OCI-LY1 (cell line): ENCODE measurements around the gene FNIP1.
A peak's percentile ranks its signal among the peaks of the same experiment; 100 is the strongest.

ENCODE experiments used
- H2AFZ ChIP-seq: fragments of 200-600 bp; sonication (generic), shearing (Covaris generic); 2 replicates; pipeline ENCODE4 v1.6.0; 2014; ENCODE audit warnings: antibody characterized with exemption, mild to moderate bottlenecking, low read length
- H3F3A ChIP-seq: fragments of 200-600 bp; sonication (generic), shearing (Covaris generic); 2 replicates; pipeline ENCODE4 v1.6.0; 2014; ENCODE audit warnings: mild to moderate bottlenecking, antibody characterized with exemption, low read length, moderate library complexity; ENCODE audit not compliant: insufficient read depth
- H3K27ac ChIP-seq: fragments of 200-600 bp; sonication (generic); 2 replicates; pipeline ENCODE4 v1.5.1; 2014; ENCODE audit warnings: low read length, mixed run types, mild to moderate bottlenecking, low read depth; ENCODE audit not compliant: poor library complexity, severe bottlenecking
- H3K27me3 ChIP-seq: fragments of 200-600 bp; sonication (generic); 2 replicates; pipeline ENCODE4 v1.6.0; 2014; ENCODE audit warnings: antibody characterized with exemption, mild to moderate bottlenecking, low read length, moderate library complexity; ENCODE audit not compliant: insufficient read depth
- H3K36me3 ChIP-seq: fragments of 200-600 bp; sonication (generic); 2 replicates; pipeline ENCODE4 v1.6.1; 2014; ENCODE audit warnings: mild to moderate bottlenecking, antibody characterized with exemption, low read length, moderate library complexity, mixed read lengths; ENCODE audit not compliant: insufficient read depth
- H3K4me1 ChIP-seq: fragments of 200-600 bp; sonication (generic); 2 replicates; pipeline ENCODE4 v1.5.1; 2014; ENCODE audit warnings: mild to moderate bottlenecking, low read length, moderate library complexity; ENCODE audit not compliant: insufficient read depth, severe bottlenecking
- H3K4me2 ChIP-seq: fragments of 200-600 bp; sonication (generic), shearing (Covaris generic); 2 replicates; pipeline ENCODE4 v1.6.1; 2014; ENCODE audit warnings: low read length
- H3K4me3 ChIP-seq: fragments of 200-600 bp; sonication (generic); 2 replicates; pipeline ENCODE4 v1.5.1; 2014; ENCODE audit warnings: low read length, low read depth, mild to moderate bottlenecking, mixed read lengths; ENCODE audit not compliant: poor library complexity, severe bottlenecking
- H3K79me2 ChIP-seq: fragments of 200-600 bp; shearing (Covaris generic); 2 replicates; pipeline ENCODE4 v1.6.1; 2016; ENCODE audit warnings: mixed run types, low read length, mixed read lengths; ENCODE audit not compliant: insufficient read depth
- H3K9ac ChIP-seq: fragments of 200-600 bp; sonication (generic), shearing (Covaris generic); 2 replicates; pipeline ENCODE4 v1.6.1; 2014; ENCODE audit warnings: mild to moderate bottlenecking, low read length, mixed read lengths
- H3K9me2 ChIP-seq: fragments of 200-600 bp; sonication (generic), shearing (Covaris generic); 2 replicates; pipeline ENCODE4 v1.6.1; 2014; ENCODE audit warnings: low read depth, mild to moderate bottlenecking, low read length, mixed read lengths
- H3K9me3 ChIP-seq: fragments of 200-600 bp; shearing (Covaris generic); 2 replicates; pipeline ENCODE4 v1.6.1; 2014; ENCODE audit warnings: low read length, mixed read lengths
- H4K20me1 ChIP-seq: fragments of 200-600 bp; sonication (generic), shearing (Covaris generic); 2 replicates; pipeline ENCODE4 v1.6.0; 2016; ENCODE audit warnings: mild to moderate bottlenecking, low read length; ENCODE audit not compliant: insufficient read depth
- EZH2 ChIP-seq: fragments of 200-600 bp; sonication (generic), shearing (Covaris generic); IDR thresholded peaks from 2 replicates; pipeline ENCODE4 v1.8.0; 2017; ENCODE audit warnings: borderline replicate concordance, mixed run types, mild to moderate bottlenecking, antibody characterized with exemption, low read length, moderate library complexity, mixed read lengths
- TF ChIP-seq, protein P1 (sequence below): fragments of 200-600 bp; sonication (generic), shearing (Covaris generic); IDR thresholded peaks from 2 replicates; pipeline ENCODE4 v1.5.1; 2017; ENCODE audit warnings: mild to moderate bottlenecking, antibody characterized with exemption, low read length, moderate library complexity, mixed read lengths

The FNIP1 gene

DNA sequence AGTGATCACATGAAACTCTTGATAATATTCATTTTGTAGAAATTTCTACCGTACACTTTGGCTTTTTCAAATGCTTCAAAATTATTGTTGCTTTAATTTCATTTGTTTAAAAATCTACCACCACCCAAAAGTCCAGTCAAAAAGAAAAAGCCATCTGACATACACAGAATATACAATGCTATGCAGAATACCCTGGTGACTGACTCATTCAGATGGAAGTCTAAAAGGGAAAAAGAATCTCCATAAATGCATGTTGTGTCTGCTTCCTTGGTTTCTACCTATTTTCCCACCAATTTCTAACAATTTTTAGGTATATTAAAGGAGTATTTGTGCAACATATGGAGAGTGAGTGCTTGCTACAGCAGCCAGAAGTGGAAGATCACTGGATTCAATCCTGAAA, 152.4 kb downstream of the FNIP1 start:
- TF ChIP-seq EZH2 = no peak
- TF ChIP-seq, protein P1, sequence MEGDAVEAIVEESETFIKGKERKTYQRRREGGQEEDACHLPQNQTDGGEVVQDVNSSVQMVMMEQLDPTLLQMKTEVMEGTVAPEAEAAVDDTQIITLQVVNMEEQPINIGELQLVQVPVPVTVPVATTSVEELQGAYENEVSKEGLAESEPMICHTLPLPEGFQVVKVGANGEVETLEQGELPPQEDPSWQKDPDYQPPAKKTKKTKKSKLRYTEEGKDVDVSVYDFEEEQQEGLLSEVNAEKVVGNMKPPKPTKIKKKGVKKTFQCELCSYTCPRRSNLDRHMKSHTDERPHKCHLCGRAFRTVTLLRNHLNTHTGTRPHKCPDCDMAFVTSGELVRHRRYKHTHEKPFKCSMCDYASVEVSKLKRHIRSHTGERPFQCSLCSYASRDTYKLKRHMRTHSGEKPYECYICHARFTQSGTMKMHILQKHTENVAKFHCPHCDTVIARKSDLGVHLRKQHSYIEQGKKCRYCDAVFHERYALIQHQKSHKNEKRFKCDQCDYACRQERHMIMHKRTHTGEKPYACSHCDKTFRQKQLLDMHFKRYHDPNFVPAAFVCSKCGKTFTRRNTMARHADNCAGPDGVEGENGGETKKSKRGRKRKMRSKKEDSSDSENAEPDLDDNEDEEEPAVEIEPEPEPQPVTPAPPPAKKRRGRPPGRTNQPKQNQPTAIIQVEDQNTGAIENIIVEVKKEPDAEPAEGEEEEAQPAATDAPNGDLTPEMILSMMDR = no peak
- Histone ChIP-seq H3K9me2 (no peaks in the 10 kb centered on the region), H3K4me3 (no peak overlapping the region), H3K4me1 (peaks cover 32% of the 10 kb centered on the region), H3K27me3 (no peaks in the 10 kb centered on the region), H3K9me3 (no peaks in the 10 kb centered on the region), H3F3A (0 out of 2 replicates have a peak, but pooled peaks cover 6% of the 10 kb centered on the region), H3K27ac (no peak overlapping the region), H3K79me2 (no peaks in the 10 kb centered on the region), H3K4me2 (no peak overlapping the region), H2AFZ (no peak overlapping the region), H4K20me1 (no peaks in the 10 kb centered on the region), H3K9ac (no peak overlapping the region), H3K36me3 (peaks cover 16% of the 10 kb centered on the region)

DNA sequence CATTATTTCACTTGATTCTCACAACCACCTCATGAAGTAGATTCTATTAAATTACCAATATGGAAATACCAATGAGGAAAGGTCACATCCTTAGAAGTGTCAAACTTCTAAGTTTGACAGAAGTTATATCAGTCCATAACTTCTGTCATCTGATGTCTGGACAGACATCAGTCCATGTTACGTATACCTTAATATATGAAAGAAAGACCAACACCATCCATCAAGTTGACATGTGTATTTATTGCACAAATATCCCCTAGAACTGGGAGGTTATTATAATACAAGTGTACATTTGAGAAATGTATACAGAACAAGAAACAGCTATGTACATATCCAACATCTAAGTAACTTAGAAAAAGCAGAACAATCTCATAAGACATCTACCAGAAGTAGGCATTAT, 155.3 kb downstream of the FNIP1 start:
- no peaks in the 10 kb centered on the region for H4K20me1 ChIP-seq
- no peaks in the 10 kb centered on the region for H3K27me3 ChIP-seq
- H3K4me2 ChIP-seq = no peak overlapping the region
- H3K9me2 ChIP-seq = no peaks in the 10 kb centered on the region
- 0 out of 2 replicates have a peak, but pooled peaks cover 4% of the 10 kb centered on the region for H3F3A ChIP-seq
- no peaks in the 10 kb centered on the region for H3K9me3 ChIP-seq
- H3K27ac ChIP-seq = no peak overlapping the region
- no peak overlapping the region for H3K4me3 ChIP-seq
- TF ChIP-seq EZH2 = no peak
- TF ChIP-seq, protein P1 = no peak
- H2AFZ ChIP-seq = no peak overlapping the region
- peaks cover 22% of the 10 kb centered on the region for H3K4me1 ChIP-seq
- no peaks in the 10 kb centered on the region for H3K79me2 ChIP-seq
- H3K9ac ChIP-seq = no peak overlapping the region
- H3K36me3 ChIP-seq = peaks cover 9% of the 10 kb centered on the region; the same call in 1 of the 2 replicates

GRCh38 chr5:131640043-131640856, 156.6 kb downstream of the FNIP1 start:
- Histone ChIP-seq H3K27me3 (no peaks in the 10 kb centered on the region), H3K36me3 (peaks cover 9% of the 10 kb centered on the region; the same call in 1 of the 2 replicates), H3K4me3 (no peak overlapping the region), H3K4me1 (peaks cover 30% of the 10 kb centered on the region), H3K27ac (peak overlapping the region; percentile 20), H3K9ac (no peak overlapping the region), H4K20me1 (no peaks in the 10 kb centered on the region), H3K4me2 (no peak overlapping the region), H3K9me2 (no peaks in the 10 kb centered on the region), H3F3A (no peaks in the 10 kb centered on the region), H2AFZ (no peak overlapping the region), H3K9me3 (no peaks in the 10 kb centered on the region), H3K79me2 (no peaks in the 10 kb centered on the region)
- no peak for TF ChIP-seq EZH2
- TF ChIP-seq, protein P1 = no peak
